ENCODE data around the gene SHB. TPM values are rescaled to one million over a fixed set of nuclear protein-coding genes. Genes with fewer than 3 reads are reported as not detected.

SHB gene
- total RNA-seq, 4 donors from 2014 or later, result 27.6 to 42.6 (median 34.5) TPM

GRCh38 chr9:37992924-37993349 lies 76.1 kb downstream of the SHB start:
- no peak for DNase-seq (ENCODE audit: low spot score in 2 of 2)
- 68 to 77% methylated on average over 8 of the region's 8 CpGs for WGBS, 2 donors

GRCh38 chr9:37990404-37991015 lies 78.5 kb downstream of the SHB start:
- DNase-seq (ENCODE audit: low spot score in 2 of 2), result no peak
- intact Hi-C loops (cut with DNase I; ENCODE audit: low total_unique reads), result no loop called here
- H3K4me3 ChIP-seq (ENCODE audit: low read depth, poor library complexity, severe bottlenecking), result no peak overlapping the region
- 60 to 66% methylated on average over 5 of the region's 5 CpGs for WGBS, 2 donors
- TF ChIP-seq CTCF (IDR thresholded peaks at IDR 0.05), result no peak
- no peak for TF ChIP-seq POLR2A (IDR thresholded peaks at IDR 0.05)

More at GRCh38 chr9:37992924-37993349, 76.1 kb downstream of the SHB start:
- no peak overlapping the region for H3K4me3 ChIP-seq (ENCODE audit: low read depth, poor library complexity, severe bottlenecking)
- intact Hi-C loops (cut with DNase I; ENCODE audit: low total_unique reads), result no loop called here
- TF ChIP-seq POLR2A (IDR thresholded peaks at IDR 0.05) (no peak), CTCF (IDR thresholded peaks at IDR 0.05) (no peak)

- TF ChIP-seq CTCF (IDR thresholded peaks at IDR 0.05), result no peak
- no peak for TF ChIP-seq POLR2A (IDR thresholded peaks at IDR 0.05)
- 85% methylated on average over 5 of the region's 5 CpGs for WGBS, 2 donors
- no peak for DNase-seq (ENCODE audit: low spot score in 2 of 2)
- intact Hi-C loops (cut with DNase I; ENCODE audit: low total_unique reads), result no loop called here
- no peak overlapping the region for H3K4me3 ChIP-seq (ENCODE audit: low read depth, poor library complexity, severe bottlenecking)
Measured at GRCh38 chr9:37989701-37990100, 79.3 kb downstream of the SHB start.

- WGBS, 2 donors, result 50% methylated on average over 2 of the region's 2 CpGs
- intact Hi-C loops (cut with DNase I; ENCODE audit: low total_unique reads), result no loop called here
- no peak overlapping the region for H3K4me3 ChIP-seq (ENCODE audit: low read depth, poor library complexity, severe bottlenecking)
- no peak for TF ChIP-seq POLR2A (IDR thresholded peaks at IDR 0.05)
- no peak for TF ChIP-seq CTCF (IDR thresholded peaks at IDR 0.05)
- DNase-seq (ENCODE audit: low spot score in 2 of 2), result no peak
Measured at GRCh38 chr9:37988602-37989001, 80.4 kb downstream of the SHB start.

GRCh38 chr9:37988041-37988440 lies 81.0 kb downstream of the SHB start:
- WGBS, 2 donors, result 79 to 87% methylated on average over 4 to 5 of the region's 5 CpGs
- no peak for DNase-seq (ENCODE audit: low spot score in 2 of 2)
- TF ChIP-seq CTCF (IDR thresholded peaks at IDR 0.05) (no peak), POLR2A (IDR thresholded peaks at IDR 0.05) (no peak)
- intact Hi-C loops (cut with DNase I; ENCODE audit: low total_unique reads), result no loop called here
- H3K4me3 ChIP-seq (ENCODE audit: low read depth, poor library complexity, severe bottlenecking), result no peak overlapping the region

- 81 to 88% methylated on average over 7 of the region's 7 CpGs for WGBS, 2 donors
- intact Hi-C loops (cut with DNase I; ENCODE audit: low total_unique reads), result no loop called here
- H3K4me3 ChIP-seq (ENCODE audit: low read depth, poor library complexity, severe bottlenecking), result no peak overlapping the region
- no peak for DNase-seq (ENCODE audit: low spot score in 2 of 2)
- TF ChIP-seq POLR2A (IDR thresholded peaks at IDR 0.05) (no peak), CTCF (IDR thresholded peaks at IDR 0.05) (no peak)
Measured at GRCh38 chr9:37987467-37987981, 81.5 kb downstream of the SHB start.

Data from lower leg skin (tissue), 4 donors.